A673 (cell line): Measurements from ENCODE around the gene DTWD1.

Experiments used
- EZH2 ChIP-seq: fragments of 200-600 bp; sonication (generic); IDR thresholded peaks from 2 replicates; pipeline ENCODE4 v1.6.1; 2017; ENCODE audit warnings: borderline replicate concordance, low read depth, mild to moderate bottlenecking, mixed read lengths, antibody characterized with exemption, low read length; ENCODE audit not compliant: poor library complexity, severe bottlenecking
- TF ChIP-seq, protein P1 (sequence below): fragments of 300-800, 200-600 bp; sonication (generic); conservative IDR thresholded peaks from 2 replicates; pipeline ENCODE4 v1.5.1; 2017; ENCODE audit warnings: low read depth, mild to moderate bottlenecking, antibody characterized with exemption, low read length, moderate library complexity, mixed read lengths

DNA sequence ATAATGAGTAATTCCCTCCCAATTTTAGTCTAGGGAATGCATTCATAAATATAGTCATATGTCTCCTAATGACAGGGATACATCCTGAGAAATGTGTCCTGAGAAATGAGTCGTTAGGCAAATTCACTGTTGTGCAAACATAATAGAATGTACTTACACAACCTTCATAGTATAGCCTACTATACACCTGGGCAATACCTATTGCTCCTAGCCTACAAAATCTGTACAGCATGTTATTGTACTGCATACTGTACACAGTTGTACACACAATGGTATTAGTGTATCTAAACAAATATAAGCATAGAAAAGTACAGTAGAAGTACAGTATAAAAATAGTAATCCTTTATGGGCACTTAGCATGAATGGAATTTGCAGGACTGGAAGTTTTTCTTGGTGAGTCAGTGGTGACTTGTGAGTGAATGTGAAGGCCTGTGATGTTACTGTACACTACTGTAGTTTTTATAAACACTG lies 6.6 kb downstream of the DTWD1 start:
- TF ChIP-seq, protein P1, sequence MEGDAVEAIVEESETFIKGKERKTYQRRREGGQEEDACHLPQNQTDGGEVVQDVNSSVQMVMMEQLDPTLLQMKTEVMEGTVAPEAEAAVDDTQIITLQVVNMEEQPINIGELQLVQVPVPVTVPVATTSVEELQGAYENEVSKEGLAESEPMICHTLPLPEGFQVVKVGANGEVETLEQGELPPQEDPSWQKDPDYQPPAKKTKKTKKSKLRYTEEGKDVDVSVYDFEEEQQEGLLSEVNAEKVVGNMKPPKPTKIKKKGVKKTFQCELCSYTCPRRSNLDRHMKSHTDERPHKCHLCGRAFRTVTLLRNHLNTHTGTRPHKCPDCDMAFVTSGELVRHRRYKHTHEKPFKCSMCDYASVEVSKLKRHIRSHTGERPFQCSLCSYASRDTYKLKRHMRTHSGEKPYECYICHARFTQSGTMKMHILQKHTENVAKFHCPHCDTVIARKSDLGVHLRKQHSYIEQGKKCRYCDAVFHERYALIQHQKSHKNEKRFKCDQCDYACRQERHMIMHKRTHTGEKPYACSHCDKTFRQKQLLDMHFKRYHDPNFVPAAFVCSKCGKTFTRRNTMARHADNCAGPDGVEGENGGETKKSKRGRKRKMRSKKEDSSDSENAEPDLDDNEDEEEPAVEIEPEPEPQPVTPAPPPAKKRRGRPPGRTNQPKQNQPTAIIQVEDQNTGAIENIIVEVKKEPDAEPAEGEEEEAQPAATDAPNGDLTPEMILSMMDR: no peak
- no peak for TF ChIP-seq EZH2
